AG10803 (cell line): ENCODE measurements around the gene ASF1B.
A peak's percentile ranks its signal among the peaks of the same experiment; 100 is the strongest.

ENCODE experiments used
- DNase-seq: peaks from one replicate; pipeline ENCODE4 v3.0.0; 2010; ENCODE audit warnings: low read depth
- H3K4me3 ChIP-seq: 2 replicates; pipeline ENCODE4 v1.5.1; 2011; ENCODE audit warnings: mild to moderate bottlenecking, low read length, control low read depth
- CTCF ChIP-seq: conservative IDR thresholded peaks from 2 replicates; pipeline ENCODE4 v1.5.1; 2011; ENCODE audit warnings: mild to moderate bottlenecking, low read length, control low read depth, inconsistent platforms

Gene ASF1B

GRCh38 chr19:14081797-14082674, 54.4 kb downstream of the ASF1B start:
- peak overlapping the region; percentile 81 for H3K4me3 ChIP-seq
- DNase-seq = peak; percentile 33
- no peak for TF ChIP-seq CTCF

GRCh38 chr19:14080887-14081796, 55.2 kb downstream of the ASF1B start:
- TF ChIP-seq CTCF = no peak
- H3K4me3 ChIP-seq = peak overlapping the region; percentile 81
- peak; percentile 99 for DNase-seq

- DNase-seq = no peak
- no peak for TF ChIP-seq CTCF
Measured at GRCh38 chr19:14078411-14078810, 58.0 kb downstream of the ASF1B start.

GRCh38 chr19:14073925-14074838, 62.2 kb downstream of the ASF1B start:
- TF ChIP-seq CTCF = no peak
- peak overlapping the region; percentile 73 for H3K4me3 ChIP-seq
- DNase-seq = no peak

More at GRCh38 chr19:14078411-14078810, 58.0 kb downstream of the ASF1B start:
- H3K4me3 ChIP-seq = no peak overlapping the region

- H3K4me3 ChIP-seq = peak overlapping the region; percentile 73
- peak; percentile 19; the same call in 1 of the 2 replicates for TF ChIP-seq CTCF
- peak; percentile 79 for DNase-seq
Measured at GRCh38 chr19:14073261-14073924, 63.0 kb downstream of the ASF1B start.
